H54 (cell line): Measurements from ENCODE around the gene ADAM22.
A peak's percentile ranks its signal among the peaks of the same experiment; 100 is the strongest.

Experiments used
- DNase-seq: peaks from one replicate; pipeline ENCODE4 v3.0.0; 2011; ENCODE audit warnings: low spot score, mixed read lengths; ENCODE audit not compliant: insufficient read length
- FAIRE-seq: peaks from 3 replicates; lab custom pipeline; 2011; peaks lifted over from hg19 to GRCh38; lab: Jason Lieb, UNC
- POLR2A ChIP-seq: IDR thresholded peaks from 2 replicates; pipeline ENCODE4 v1.6.1; 2011; ENCODE audit warnings: low read depth, mild to moderate bottlenecking, low read length

ADAM22 gene

DNA sequence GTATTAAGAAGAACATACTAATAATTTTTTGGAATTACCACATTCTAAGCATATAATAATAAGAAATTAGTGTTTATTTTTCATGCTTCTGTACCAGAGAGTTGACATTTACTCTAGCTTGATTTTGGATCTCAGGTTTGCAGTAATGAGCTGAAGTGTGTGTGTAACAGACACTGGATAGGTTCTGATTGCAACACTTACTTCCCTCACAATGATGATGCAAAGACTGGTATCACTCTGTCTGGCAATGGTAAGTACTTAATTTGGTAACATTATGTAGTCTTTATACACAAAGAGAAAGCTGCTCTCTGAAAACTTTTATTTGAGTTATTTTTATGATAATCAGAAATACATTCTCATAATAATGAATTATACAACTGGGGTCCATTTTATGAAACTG, 231.6 kb downstream of the ADAM22 start:
- FAIRE-seq (no peak), DNase-seq (no peak)
- TF ChIP-seq POLR2A = no peak

DNA sequence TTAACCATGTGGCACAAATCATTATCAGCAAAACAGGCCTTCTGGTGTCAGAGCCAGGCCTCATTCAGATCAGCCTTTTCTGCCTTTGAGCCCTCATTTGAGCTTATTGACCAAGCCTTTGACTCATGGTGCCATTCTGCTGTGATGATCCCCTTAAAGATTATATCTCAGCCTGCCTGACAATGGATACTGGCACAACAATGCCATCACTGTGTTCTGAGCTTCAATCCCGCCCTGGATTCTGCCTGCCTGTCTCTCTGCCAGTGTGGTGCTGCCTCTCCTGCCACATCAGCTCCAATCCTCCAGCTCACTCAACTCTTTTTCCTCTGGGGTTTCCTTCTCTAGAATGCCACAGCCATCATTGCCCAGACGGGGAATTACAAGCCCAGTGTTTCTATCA, 233.2 kb downstream of the ADAM22 start:
- DNase-seq (no peak), FAIRE-seq (no peak)
- TF ChIP-seq POLR2A = no peak

DNA sequence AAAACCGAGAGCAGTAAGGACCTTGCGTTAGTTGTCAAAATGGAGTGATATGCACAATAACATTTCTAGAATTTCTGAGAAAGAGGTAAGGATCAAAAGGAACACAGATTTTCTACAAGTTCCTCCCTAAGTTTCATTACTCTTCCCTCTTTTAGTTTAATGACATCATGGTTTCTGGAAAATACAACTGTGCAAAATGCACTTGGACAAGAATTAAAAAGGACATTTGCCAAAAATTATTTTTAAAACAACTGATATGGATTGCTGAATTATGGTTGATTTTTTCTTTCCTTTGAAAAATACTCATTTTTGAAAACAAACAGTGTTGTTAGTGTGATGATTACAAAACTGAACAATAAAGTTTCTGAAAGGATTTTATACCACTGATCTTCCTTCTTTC, 233.7 kb downstream of the ADAM22 start:
- TF ChIP-seq POLR2A = no peak
- DNase-seq = no peak
- no peak for FAIRE-seq

DNA sequence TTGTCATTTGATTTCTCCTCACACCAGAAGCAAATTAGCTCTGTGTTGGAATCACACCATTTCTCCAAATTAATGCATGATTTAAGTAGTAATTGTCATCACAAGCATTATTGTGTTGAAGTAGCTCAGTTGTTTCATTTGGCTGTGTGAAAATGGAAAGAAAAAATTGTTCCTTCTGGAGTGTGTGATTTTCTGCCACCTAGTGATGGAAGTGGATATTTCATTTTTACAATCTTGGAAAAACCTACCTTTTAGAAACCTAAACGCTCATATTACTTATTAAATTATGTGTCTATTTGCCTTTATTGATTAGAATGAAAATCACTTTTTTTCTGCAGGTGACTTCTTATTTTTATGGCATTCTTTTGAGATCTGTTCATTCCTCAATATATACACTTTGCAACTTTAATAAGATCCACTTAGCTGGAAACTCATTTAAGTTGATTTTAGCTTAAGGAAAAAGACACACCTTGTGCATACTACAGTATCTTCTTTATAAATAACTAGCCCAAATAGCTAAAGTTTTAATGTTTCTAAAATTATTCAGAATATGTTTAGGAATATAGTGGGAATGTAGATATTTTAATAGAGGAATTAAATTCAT, 235.8 kb downstream of the ADAM22 start:
- DNase-seq (no peak), FAIRE-seq (peak; percentile 71)
- TF ChIP-seq POLR2A = no peak

DNA sequence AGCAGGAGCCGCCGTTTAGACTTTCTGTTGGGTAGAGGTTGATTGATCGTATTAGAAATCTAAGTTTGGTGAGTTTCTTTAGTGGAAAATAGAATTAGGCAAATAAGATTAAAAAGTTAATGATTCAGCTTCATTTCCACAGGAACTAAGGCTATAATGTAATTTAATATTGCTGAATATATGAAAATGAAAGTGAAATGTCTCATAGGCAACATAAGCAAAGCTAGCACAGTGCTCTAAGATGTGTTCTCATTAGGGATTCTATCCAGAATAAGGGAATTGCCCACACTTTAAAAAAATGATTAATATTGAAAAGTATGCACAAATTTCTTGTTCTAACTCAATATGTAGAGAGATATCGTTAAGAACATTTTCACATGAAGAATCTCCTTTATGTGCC, 238.8 kb downstream of the ADAM22 start:
- no peak for TF ChIP-seq POLR2A
- no peak for DNase-seq
- no peak for FAIRE-seq

DNA sequence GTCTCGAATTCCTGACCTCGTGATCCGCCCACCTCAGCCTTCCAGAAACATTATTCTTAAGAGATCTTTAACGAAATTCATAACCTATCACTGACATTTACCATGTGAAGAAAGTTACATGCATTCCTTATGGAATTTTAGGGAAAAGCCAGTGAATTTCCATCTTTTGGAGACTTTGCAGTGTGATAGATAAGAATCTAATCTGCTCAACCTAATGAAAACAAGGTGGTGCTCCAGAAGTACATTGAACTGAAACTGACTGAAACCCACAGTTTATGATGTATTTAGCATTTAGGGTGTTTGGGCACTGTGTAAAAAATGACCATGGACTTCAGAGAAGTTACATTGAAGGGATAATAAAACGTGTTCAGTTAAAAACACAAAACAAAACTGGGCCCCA, 242.1 kb downstream of the ADAM22 start:
- FAIRE-seq (no peak), DNase-seq (no peak)
- TF ChIP-seq POLR2A = no peak

DNA sequence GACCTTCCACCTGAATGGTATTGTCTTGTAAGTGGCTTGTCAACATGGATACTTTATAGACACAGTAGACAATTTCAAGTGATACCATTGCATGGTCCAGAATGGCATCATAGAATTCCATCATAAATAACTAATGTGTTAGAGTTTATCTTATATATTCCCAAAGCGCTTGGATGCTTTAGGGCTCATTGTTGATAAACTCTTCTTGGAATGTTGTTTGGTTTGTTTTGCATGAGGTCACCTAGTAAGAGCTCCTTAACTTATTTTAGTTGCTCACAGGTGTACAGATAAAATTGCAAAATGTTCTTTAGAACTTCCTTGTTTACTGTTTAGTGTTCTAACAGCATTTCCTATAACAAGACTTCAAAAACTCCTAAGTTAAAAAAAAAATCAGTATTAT, 249.0 kb downstream of the ADAM22 start:
- DNase-seq (no peak), FAIRE-seq (no peak)
- TF ChIP-seq POLR2A = no peak

DNA sequence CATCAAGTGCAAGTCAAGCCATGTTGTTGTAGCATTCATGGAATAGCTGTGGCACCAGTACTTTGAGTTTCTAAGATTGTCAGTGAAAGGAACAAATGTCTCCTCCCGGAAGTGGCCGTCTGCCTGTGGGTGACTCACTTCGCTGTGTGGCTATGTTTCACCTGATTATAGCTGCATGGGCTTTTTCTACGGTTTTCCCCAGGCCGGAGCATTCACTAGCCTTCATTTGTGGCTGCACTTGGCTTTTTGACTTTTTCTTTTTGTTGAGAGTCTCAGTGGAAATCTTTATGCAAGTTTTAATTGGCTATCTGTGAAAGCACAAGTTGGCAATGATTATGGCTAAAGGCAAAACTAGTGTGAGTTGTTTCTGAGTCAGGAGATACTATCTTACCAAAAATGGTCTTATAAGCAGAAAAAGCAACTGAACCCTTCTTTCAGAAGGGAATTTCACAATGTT, 250.8 kb downstream of the ADAM22 start:
- peak; percentile 95 for FAIRE-seq
- TF ChIP-seq POLR2A = no peak
- DNase-seq = peak; percentile 5

DNA sequence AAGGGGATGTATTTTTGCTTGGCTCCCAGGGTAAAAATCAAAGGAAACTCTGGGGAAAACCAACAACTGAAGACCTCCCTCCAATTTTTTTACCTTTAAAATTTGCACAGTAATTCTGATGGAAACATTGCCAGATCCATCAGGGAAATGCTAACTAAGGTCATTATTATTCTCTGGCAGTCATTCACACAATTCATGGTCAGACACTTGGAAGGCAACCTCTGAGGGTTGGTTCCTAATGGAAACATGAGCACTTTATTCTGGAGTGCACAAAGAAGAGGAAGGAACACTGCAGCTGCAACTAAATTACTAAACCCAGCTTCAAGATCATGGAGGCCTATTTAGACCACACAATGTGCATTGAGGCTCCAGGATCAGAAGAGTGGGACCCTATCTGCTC, 251.6 kb downstream of the ADAM22 start:
- TF ChIP-seq POLR2A = no peak
- FAIRE-seq = no peak
- DNase-seq = no peak

DNA sequence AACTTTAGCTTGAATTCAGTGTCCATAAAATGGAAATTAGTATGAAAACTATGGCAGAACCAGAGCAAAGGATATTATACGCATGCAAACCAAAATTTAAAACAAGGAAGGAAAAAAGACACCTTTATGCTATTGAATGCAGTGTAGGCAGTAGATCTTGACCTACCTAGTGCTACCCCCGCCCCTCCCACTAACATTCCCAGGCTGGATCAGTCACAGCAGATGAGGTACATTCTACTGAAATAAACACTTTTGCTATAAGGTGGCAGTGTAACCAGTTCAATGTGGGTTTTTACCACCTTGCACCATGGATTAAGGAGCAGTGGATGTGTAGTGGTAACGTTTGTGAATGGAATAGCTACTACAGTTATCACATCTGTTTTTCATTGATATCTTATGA, 257.9 kb downstream of the ADAM22 start:
- FAIRE-seq (no peak), DNase-seq (no peak)
- no peak for TF ChIP-seq POLR2A

DNA sequence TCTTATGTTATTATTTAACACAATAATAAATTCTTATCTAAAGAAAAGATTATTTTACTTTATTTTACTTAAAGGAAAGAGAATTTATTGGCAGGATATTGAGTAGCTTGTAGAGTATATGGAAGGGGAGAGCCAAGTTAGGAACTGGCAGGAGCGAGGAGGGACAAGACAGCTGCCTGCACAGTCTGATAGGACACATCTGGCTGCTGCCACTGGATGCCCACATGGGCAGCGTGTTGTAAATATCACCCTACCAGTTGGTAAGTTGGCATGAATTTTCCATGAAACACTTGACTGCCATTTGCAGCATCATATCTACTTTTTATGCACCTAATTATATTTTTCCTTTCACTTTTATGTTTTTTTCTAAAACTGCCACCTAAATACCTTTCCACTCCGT, 266.2 kb downstream of the ADAM22 start:
- no peak for TF ChIP-seq POLR2A
- DNase-seq = no peak
- FAIRE-seq = no peak

DNA sequence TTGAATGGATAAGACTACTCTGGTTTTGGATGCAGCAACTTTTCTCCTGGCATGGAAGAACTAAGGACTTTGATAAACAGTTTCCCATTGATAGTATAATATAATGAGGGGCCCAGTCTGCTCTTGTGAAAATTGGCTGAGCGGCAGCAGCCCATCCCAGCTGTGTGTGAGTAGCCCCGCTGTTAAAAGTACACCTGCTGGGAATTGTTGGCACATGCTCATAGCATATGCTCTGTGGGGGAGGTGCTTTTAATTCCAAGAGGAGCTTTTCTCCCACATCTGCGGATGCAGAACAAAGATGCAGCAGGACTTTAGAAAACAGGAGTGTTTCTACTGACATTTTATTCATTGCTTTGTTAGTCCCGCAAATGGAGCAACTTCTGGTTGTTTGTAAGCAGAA, 266.7 kb downstream of the ADAM22 start:
- FAIRE-seq = no peak
- no peak for TF ChIP-seq POLR2A
- DNase-seq = no peak

DNA sequence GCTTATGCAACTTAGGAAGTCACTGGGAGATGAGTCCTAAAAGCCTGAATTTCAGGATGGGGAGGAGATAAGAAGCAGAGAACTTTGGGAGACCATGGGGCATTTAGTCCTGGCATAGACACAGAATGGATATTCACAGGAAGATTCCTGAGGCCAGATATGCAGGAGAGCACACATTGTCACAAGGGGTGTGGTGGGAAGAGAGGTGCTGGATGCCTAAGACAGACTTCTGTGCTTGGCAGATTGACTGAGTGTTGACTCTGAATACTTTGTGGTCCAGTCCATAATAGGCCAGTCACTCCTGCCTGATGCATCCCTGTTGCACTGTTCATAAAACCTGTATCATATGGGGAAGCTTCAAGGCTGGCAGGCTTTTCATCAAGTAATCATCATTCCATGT, 267.3 kb downstream of the ADAM22 start:
- DNase-seq = no peak
- FAIRE-seq = no peak
- no peak for TF ChIP-seq POLR2A

DNA sequence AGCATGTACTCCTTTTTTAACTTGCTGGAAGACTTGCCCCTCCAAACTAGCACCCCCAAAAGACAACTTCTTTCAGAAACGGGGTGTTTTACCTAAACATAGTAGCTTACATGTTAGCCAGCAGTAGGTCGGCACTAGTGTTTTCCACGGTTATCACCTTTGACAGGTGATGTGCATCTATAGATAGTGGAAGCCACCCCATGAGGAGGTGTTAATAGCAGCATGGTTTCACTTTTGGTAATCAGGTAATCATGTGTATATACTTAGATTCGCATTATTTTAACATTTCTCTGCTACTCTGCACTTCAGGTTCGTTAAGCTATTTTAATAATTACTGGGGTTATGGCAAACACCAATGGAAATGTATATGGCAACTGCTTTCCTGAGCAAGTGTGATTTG, 268.2 kb downstream of the ADAM22 start:
- TF ChIP-seq POLR2A = no peak
- DNase-seq = no peak
- no peak for FAIRE-seq

DNA sequence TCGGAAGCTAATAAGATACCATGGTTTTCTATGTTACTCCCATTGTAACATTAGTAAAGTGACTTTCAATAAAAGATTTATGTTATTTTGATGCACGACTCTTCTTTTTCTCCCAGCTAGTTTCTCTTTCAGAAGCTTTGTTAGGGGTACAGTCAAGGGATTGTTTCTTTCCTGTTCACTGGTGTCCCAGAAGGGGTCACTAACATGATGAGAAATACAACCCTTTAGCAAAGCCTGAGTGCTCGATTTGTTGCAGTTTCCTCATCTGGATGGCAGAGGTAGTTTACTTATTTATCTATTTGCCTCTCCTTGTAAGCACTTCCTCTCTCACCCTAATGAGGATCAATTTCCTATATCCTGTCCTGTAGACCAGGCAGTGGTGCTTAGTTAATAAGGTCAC, 268.7 kb downstream of the ADAM22 start:
- no peak for FAIRE-seq
- DNase-seq = no peak
- no peak for TF ChIP-seq POLR2A
